Skeletal muscle tissue (tissue), 4 donors: ENCODE results near the gene GALNT6. TPM values are rescaled to one million over a fixed set of nuclear protein-coding genes. Genes with fewer than 3 reads are reported as not detected.

Source experiments
- H3K27ac ChIP-seq: one replicate; pipeline ENCODE4 v1.7.0; 2013; ENCODE audit warnings: mild to moderate bottlenecking, low read depth, low read length, inconsistent platforms
- H3K27me3 ChIP-seq, 3 donors: one replicate each; pipeline ENCODE4 v1.7.0; 2013; ENCODE audit warnings: low read length in 3 of 3; ENCODE audit not compliant: control insufficient read depth in 3 of 3, insufficient read depth in 3 of 3
- H3K36me3 ChIP-seq, 3 donors: one replicate each; pipeline ENCODE4 v1.7.0; 2013; ENCODE audit warnings: low read length in 3 of 3; ENCODE audit not compliant: control insufficient read depth in 3 of 3, insufficient read depth in 3 of 3
- H3K4me1 ChIP-seq, 3 donors: one replicate each; pipeline ENCODE4 v1.7.0; 2013; ENCODE audit warnings: low read length in 3 of 3, mild to moderate bottlenecking in 3 of 3; ENCODE audit not compliant: control insufficient read depth in 3 of 3, insufficient read depth in 3 of 3
- H3K4me3 ChIP-seq, 3 donors: one replicate each; pipeline ENCODE4 v1.7.0; 2013; ENCODE audit warnings: low read length in 3 of 3
- H3K9ac ChIP-seq, 3 donors: one replicate each; pipeline ENCODE4 v1.7.0; 2013; ENCODE audit warnings: low read length in 3 of 3, mild to moderate bottlenecking in 3 of 3, moderate library complexity in 2 of 3, low read depth in 1 of 3
- H3K9me3 ChIP-seq, 3 donors: one replicate each; pipeline ENCODE4 v1.7.0; 2013; ENCODE audit warnings: low read length in 3 of 3; ENCODE audit not compliant: control insufficient read depth in 3 of 3
- total RNA-seq: library from RNA; depleted of rRNA; stranded (reverse); fragments of >200 nt; gene quantifications from one replicate; pipeline ENCODE4 v1.2.3, GENCODE V29; 2014
- donor health status: Osteomylitis.

Gene GALNT6
- total RNA-seq, 1 donor from 2014 or later, result 1.6 TPM

- H3K36me3 ChIP-seq, result no peaks in the 10 kb centered on the region
- no peak overlapping the region for H3K9ac ChIP-seq
- H3K27ac ChIP-seq, result no peak overlapping the region
- H3K27me3 ChIP-seq, result peaks cover 0 to 4% (median 3%) of the 10 kb centered on the region in 3 donors
- H3K4me3 ChIP-seq, result no peak overlapping the region
- H3K9me3 ChIP-seq, result no peaks in the 10 kb centered on the region
- no peaks in the 10 kb centered on the region for H3K4me1 ChIP-seq
Observed at GRCh38 chr12:51406290-51406689, 15.1 kb upstream of the GALNT6 start.

GRCh38 chr12:51405801-51406207 is 14.6 kb upstream of the GALNT6 start:
- Histone ChIP-seq H3K4me1 (no peaks in the 10 kb centered on the region), H3K27ac (no peak overlapping the region), H3K36me3 (no peaks in the 10 kb centered on the region), H3K9ac (no peak overlapping the region), H3K9me3 (no peaks in the 10 kb centered on the region), H3K4me3 (no peak overlapping the region), H3K27me3 (peaks cover 0 to 9% (median 8%) of the 10 kb centered on the region in 3 donors)

- H3K4me1 ChIP-seq, result no peaks in the 10 kb centered on the region
- H3K36me3 ChIP-seq, result no peaks in the 10 kb centered on the region
- H3K9ac ChIP-seq, result no peak overlapping the region
- H3K27me3 ChIP-seq, result peaks cover 0 to 9% (median 8%) of the 10 kb centered on the region in 3 donors
- no peak overlapping the region for H3K27ac ChIP-seq
- no peaks in the 10 kb centered on the region for H3K9me3 ChIP-seq
- no peak overlapping the region for H3K4me3 ChIP-seq
Observed at GRCh38 chr12:51404627-51405026, 13.4 kb upstream of the GALNT6 start.

GRCh38 chr12:51403681-51404136 is 12.5 kb upstream of the GALNT6 start:
- Histone ChIP-seq H3K36me3 (no peaks in the 10 kb centered on the region), H3K4me1 (no peaks in the 10 kb centered on the region), H3K9me3 (no peaks in the 10 kb centered on the region), H3K9ac (no peak overlapping the region), H3K27ac (no peak overlapping the region), H3K4me3 (no peak overlapping the region), H3K27me3 (peaks cover 0 to 9% (median 8%) of the 10 kb centered on the region in 3 donors)

GRCh38 chr12:51403159-51403558 is 12.0 kb upstream of the GALNT6 start:
- H3K4me1 ChIP-seq, result no peaks in the 10 kb centered on the region
- peaks cover 0 to 9% (median 8%) of the 10 kb centered on the region in 3 donors for H3K27me3 ChIP-seq
- H3K9me3 ChIP-seq, result no peaks in the 10 kb centered on the region
- H3K36me3 ChIP-seq, result no peaks in the 10 kb centered on the region
- H3K9ac ChIP-seq, result no peak overlapping the region
- no peak overlapping the region for H3K4me3 ChIP-seq
- no peak overlapping the region for H3K27ac ChIP-seq

- Histone ChIP-seq H3K4me1 (no peaks in the 10 kb centered on the region), H3K9ac (no peak overlapping the region)
Observed at GRCh38 chr12:51401900-51402299, 10.7 kb upstream of the GALNT6 start.

GRCh38 chr12:51401486-51401885 is 10.3 kb upstream of the GALNT6 start:
- Histone ChIP-seq H3K36me3 (no peaks in the 10 kb centered on the region), H3K27ac (no peak overlapping the region), H3K27me3 (peaks cover 0 to 9% (median 8%) of the 10 kb centered on the region in 3 donors), H3K9ac (no peak overlapping the region), H3K9me3 (no peaks in the 10 kb centered on the region), H3K4me1 (no peaks in the 10 kb centered on the region), H3K4me3 (no peak overlapping the region)

More at GRCh38 chr12:51401900-51402299, 10.7 kb upstream of the GALNT6 start:
- Histone ChIP-seq H3K9me3 (no peaks in the 10 kb centered on the region), H3K27ac (no peak overlapping the region), H3K27me3 (peaks cover 0 to 9% (median 8%) of the 10 kb centered on the region in 3 donors), H3K4me3 (no peak overlapping the region), H3K36me3 (no peaks in the 10 kb centered on the region)

- Histone ChIP-seq H3K27me3 (peaks cover 0 to 9% (median 8%) of the 10 kb centered on the region in 3 donors), H3K9ac (no peak overlapping the region), H3K36me3 (no peaks in the 10 kb centered on the region), H3K9me3 (no peaks in the 10 kb centered on the region), H3K4me1 (no peaks in the 10 kb centered on the region), H3K4me3 (no peak overlapping the region), H3K27ac (no peak overlapping the region)
Observed at GRCh38 chr12:51401020-51401419, 9.8 kb upstream of the GALNT6 start.

GRCh38 chr12:51399891-51400290 is 8.7 kb upstream of the GALNT6 start:
- Histone ChIP-seq H3K27ac (no peak overlapping the region), H3K4me3 (no peak overlapping the region), H3K9ac (no peak overlapping the region), H3K9me3 (no peaks in the 10 kb centered on the region), H3K27me3 (peaks cover 3 to 10% (median 9%) of the 10 kb centered on the region in 3 donors), H3K4me1 (no peaks in the 10 kb centered on the region), H3K36me3 (no peaks in the 10 kb centered on the region)

- no peak overlapping the region for H3K27ac ChIP-seq
- no peak overlapping the region for H3K9ac ChIP-seq
- peaks cover 3 to 20% (median 9%) of the 10 kb centered on the region in 3 donors for H3K27me3 ChIP-seq
- H3K9me3 ChIP-seq, result no peaks in the 10 kb centered on the region
- H3K4me3 ChIP-seq, result no peak overlapping the region
- no peaks in the 10 kb centered on the region for H3K36me3 ChIP-seq
- peaks cover 0 to 2% (median 0%) of the 10 kb centered on the region in 3 donors for H3K4me1 ChIP-seq
Observed at GRCh38 chr12:51397670-51398069, 6.5 kb upstream of the GALNT6 start.
